ENCODE results near the gene BIRC6.
A peak's percentile ranks its signal among the peaks of the same experiment; 100 is the strongest.
"Not testable (repeated sequence)": the region's sequence is repeated elsewhere in the genome, so short reads cannot be mapped to it uniquely, and the experiment has no call there.

The BIRC6 gene

DNA sequence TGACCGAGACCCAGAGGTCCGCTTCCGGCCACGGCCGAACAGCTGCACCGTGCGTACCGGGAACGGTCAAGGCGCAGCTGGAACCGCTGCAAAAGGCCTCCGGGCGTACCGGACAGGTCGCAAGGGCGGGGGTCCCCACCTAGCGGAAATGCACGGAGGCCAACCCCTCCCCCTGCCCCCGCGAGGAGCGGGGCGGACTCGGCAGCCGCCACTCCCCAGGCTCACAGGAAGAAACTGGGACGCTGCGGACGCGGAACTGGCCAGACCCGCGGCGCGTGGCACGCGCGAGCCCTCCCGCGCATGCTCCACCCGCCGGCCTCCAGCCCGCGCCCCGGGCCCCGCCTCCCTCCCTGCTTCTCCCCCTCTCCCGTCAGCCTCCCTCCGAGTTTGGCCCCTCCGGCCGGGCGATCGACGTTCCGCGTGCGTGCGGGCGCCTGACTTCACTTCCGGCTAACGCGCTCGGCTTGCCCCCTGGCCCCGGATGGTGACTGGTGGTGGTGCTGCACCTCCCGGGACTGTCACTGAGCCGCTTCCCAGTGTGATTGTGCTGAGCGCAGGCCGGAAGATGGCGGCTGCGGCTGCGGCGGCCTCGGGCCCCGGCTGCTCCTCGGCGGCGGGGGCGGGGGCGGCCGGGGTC is at the start of gene BIRC6:
BIRC6 (plus strand) TSS at position 343 of the 637 bp plus-strand sequence; CDS start at position 482, 139 bp downstream.
- peak; percentile 88 for DNase-seq

GRCh38 chr2:32310577-32310976 is 46.2 kb upstream of the BIRC6 start:
- DNase-seq, result no peak

GRCh38 chr2:32314886-32315285 is 41.9 kb upstream of the BIRC6 start:
- DNase-seq, result no peak

- DNase-seq, result not testable (repeated sequence)
Measured at GRCh38 chr2:32328679-32329078, 28.1 kb upstream of the BIRC6 start.

- DNase-seq, result not testable (repeated sequence)
Measured at GRCh38 chr2:32329180-32329980, 27.4 kb upstream of the BIRC6 start.

- DNase-seq, result no peak
Measured at GRCh38 chr2:32330136-32330535, 26.7 kb upstream of the BIRC6 start.

- DNase-seq, result no peak
Measured at GRCh38 chr2:32342801-32343200, 14.0 kb upstream of the BIRC6 start.

DNA sequence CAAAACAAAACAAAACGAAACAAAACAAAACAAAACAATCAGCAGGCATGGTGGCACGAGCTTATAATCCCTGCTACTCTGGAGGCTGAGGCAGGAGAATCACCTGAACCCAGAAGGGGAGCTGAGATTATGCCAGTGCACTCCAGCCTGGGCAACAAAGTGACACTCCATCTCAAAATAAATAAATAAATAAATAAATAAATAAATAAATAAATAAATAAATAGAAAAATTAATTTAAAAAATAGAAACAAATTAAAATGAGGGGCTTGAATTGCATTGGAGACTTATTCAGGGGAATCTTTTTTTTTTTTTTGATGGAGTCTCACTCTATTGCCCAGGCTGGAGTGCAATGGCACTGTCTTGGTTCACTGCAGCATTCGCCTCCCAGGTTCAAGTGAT is 6.0 kb upstream of the BIRC6 start:
- not testable (repeated sequence) for DNase-seq

DNA sequence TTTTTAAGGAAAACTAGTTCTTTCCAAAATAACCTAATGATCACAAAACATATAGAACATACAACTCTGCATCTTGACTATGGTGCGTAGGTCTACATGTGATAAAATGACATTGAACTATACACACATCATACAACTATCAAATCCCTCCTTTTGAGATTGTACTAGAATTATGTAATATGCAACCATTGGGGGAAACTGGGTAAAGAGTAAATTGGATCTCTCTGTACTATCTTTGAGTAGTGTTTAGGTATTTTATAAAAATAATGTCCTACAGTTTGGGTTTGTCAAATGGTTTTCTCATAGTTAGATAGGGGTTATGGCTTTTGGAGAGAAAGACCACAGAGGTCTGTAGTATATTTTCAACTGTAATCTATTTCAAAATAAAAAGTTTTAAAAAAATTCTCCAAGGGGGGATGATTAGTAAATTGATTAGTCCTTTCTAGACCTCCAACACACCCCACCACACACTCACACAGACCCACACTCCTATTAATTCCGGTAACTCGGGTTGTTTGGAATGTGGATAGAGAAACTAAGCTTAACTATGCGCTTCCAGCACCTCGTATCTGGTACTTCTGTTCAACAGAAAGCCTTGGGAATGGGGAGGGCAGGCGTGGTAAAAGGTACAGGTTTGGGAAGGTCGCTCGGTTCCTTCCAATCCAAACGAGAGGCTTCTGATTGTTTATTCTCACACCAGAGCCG is 695 bp upstream of the BIRC6 start:
- peak; percentile 54 for DNase-seq

GRCh38 chr2:32357318-32358110 is 691 bp downstream of the BIRC6 start:
- no peak for DNase-seq

GRCh38 chr2:32358111-32358482 is 1.3 kb downstream of the BIRC6 start:
- no peak for DNase-seq

DNA sequence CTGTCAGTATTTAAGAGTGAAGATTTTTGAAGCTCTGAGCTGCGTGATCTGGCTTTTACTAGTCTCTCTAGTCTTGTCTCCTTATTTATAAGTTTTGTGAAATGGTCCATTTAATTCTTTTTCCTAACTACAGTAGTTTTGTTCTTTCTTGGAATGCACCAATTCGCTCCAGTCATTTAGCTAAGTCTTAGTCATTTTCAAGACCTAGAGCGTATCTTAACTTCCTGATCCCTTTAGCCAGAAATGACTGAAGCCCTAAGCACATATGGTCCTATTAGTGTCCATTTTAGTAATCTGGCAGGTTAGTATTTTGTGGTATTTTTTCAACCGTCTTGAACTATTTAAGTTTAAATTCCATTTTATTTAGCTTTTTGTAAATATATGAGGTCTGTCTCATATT is 3.6 kb downstream of the BIRC6 start:
- no peak for DNase-seq

DNA sequence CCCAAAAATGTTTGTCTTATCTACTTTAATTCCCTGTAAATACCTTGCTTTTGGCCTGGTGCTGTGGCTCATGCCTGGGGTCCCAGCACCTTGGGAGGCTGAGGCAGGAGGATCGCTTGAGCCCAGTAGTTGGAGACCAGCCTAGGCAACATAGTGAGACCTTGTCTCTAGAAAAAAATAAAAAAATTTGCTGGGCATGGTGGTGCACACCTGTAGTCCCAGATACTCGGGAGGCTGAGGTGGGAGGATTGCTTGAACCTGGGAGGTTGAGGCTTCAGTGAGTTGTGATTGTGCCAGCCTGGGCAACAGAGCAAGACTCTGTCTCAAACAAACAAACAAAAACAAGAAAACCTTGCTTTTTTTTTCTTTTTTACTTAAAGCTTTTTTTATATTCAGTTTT is 6.2 kb downstream of the BIRC6 start:
- not testable (repeated sequence) for DNase-seq

GRCh38 chr2:32363597-32363996 is 6.8 kb downstream of the BIRC6 start:
- DNase-seq, result no peak

GRCh38 chr2:32364290-32364689 is 7.5 kb downstream of the BIRC6 start:
- not testable (repeated sequence) for DNase-seq

DNA sequence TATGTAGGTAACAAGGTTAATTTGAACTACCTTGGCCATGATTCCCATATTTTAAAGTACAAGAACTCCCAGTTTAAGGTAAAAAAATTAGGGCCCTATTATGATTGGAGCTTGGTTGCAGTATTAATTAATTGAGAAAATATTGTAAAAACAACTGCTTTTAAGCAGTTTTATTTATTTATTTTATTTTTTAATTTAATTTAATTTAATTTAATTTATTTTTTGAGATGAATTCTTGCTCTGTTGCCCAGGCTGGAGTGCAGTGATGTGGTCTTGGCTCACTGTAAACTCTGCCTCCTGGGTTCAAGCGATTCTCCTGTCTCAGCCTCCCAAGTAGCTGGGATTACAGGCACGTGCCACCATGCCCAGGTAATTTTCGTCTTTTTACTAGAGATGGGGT is 8.9 kb downstream of the BIRC6 start:
- not testable (repeated sequence) for DNase-seq

DNA sequence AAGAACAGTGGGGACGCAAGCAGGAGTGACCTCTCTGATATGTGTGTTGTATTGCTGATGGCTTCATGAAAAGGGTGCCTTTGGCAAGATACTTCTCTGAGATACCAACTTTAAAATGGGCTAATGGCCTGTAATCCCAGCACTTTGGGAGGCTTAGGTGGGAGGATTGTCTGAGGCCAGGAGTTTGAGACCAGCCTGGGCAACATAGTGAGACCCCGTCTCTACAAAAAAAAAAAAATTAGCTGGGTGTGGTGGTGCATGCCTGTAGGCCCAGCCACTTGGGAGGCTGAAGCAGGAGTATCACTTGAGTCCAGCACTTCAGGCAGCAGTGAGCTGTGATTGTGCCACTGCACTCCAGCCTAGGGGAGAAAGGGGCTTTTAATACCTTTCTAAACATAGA is 9.8 kb downstream of the BIRC6 start:
- DNase-seq, result no peak

DNA sequence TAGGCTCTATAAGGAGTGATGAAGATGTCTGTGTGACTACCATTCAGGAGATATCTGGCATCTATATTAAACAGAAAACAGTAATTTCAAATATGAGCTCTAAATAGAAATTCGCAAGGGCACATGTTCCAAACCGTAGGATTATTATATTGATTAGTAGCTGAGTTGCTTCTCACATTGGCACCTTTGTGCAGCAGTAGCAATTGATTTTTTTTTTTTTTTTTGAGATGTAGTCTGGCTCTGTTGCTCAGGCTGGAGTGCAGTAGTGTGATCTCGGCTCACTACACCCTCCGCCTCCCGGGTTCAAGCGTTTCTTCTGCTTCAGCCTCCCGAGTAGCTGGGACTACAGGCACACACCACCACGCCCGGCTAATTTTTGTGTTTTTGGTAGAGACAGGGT is 12.4 kb downstream of the BIRC6 start:
- no peak for DNase-seq

DNA sequence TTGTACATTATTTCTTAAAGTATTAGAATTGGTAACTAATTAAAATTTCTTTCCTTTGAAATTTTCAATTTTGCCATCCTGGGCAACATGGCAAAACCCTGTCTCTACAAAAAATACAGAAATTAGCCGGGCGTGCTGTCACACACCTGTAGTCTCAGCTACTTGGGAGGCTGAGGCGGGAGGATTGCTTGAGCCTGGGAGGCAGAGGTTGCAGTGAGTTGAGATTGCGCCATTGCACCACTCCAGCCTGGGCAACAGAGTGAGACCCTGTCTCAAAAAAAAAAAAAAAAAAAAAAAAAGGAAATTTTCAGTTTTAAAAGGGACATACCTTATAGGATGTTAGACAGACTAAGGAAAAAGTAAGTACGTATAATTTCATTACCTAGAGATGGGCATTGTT is 14.1 kb downstream of the BIRC6 start:
- not testable (repeated sequence) for DNase-seq

DNA sequence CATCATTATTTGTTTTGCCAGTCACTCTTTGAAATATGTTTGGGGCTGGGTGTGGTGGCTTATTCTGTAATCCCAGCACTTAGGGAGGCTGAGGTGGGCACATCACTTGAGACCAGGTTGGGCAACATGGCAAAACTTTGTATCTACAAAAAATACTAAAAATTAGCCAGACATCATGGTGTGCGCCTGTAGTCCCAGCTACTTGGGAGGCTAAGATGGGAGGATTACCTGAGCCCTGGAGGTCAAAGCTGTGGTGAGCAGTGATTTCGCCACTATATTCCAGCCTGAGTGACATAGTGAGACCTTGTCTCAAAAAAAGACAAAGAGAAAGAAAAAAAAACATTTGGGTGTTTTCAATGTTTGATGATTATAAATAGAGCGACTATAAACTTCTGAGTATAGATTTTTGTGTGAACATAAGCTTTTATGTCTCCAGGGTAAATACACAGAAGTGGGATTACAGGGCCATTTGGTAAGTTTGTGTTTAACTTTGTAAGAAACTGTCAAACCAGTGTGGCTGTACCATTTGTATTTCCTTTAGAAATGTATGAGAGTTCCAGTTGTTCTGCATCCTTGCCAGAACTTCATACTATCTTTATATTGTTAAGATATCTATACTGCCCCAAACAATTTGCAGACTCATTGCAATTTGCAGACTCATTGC is 15.8 kb downstream of the BIRC6 start:
- no peak for DNase-seq

DNA sequence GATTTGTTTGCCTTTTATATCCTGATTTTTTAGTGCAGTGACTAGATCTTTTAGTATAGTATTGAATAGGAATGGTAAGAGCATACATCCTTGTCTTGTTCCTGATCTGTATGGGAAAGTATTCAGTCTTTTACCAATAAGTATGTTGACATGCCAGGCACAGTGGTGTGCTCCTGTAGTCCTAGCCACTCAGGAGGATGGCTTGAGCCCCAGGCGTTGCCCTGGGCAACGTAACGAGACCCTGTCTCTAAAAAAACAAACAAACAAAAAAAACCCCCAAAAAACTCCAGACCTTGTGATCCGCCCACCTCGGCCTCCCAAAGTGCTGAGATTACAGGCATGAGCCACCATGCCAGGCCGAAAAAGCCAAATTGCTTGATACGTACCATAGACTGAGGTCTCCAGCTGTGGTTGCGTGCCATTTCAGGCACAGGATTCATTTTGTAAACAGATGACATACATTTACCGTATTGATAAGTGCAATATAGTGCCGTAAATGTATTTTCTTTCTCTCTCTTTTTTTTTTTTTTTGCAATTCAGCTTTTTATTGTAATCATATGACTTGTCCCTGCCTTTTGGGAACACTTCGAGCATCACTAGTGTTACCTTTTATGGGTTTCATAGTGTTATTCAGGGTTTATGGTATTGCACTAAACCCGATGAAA is 18.5 kb downstream of the BIRC6 start:
- DNase-seq, result no peak

DNA sequence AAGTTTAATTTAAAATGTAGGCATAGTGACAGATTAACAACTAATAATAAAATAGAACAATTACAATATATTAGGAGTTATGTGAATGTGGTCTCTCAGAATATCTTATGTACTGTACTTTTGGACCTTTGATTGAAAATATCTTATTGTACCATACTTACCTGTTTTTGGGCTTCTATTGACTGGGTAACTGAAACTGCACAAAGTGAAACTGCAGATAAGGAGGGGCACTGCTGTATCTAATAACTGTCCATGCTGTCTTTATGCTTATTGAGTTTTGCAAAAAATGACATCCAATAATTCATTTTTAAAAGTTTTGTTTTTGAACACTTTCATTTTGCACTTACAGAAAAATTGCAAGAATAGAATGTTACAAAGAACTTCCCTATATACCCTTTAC is 19.9 kb downstream of the BIRC6 start:
- DNase-seq, result no peak

Measured in DMS153 (cell line).